ENCODE data around the gene OXSR1.
"Not testable (repeated sequence)": the region's sequence is repeated elsewhere in the genome, so short reads cannot be mapped to it uniquely, and the experiment has no call there.

The OXSR1 gene

GRCh38 chr3:38202931-38203330, 37.6 kb downstream of the OXSR1 start:
- not testable (repeated sequence) for H3K4me1 ChIP-seq (ENCODE audit: control insufficient read depth in 1 of 2, insufficient read depth in 2 of 2, low read length in 2 of 2); H3K9me3 ChIP-seq (ENCODE audit: control insufficient read depth in 1 of 2, low read length in 2 of 2); H3K27ac ChIP-seq (ENCODE audit: low read depth, low read length); H3K4me3 ChIP-seq (ENCODE audit: low read depth in 1 of 2, low read length in 2 of 2); H3K27me3 ChIP-seq (ENCODE audit: control insufficient read depth in 1 of 2, insufficient read depth in 2 of 2, low read length in 2 of 2); H3K9ac ChIP-seq (ENCODE audit: low read depth in 1 of 2, low read length in 2 of 2)
- peaks cover 17 to 34% of the 10 kb centered on the region in 2 donors for H3K36me3 ChIP-seq (ENCODE audit: control insufficient read depth in 1 of 2, insufficient read depth in 2 of 2, low read length in 2 of 2)

DNA sequence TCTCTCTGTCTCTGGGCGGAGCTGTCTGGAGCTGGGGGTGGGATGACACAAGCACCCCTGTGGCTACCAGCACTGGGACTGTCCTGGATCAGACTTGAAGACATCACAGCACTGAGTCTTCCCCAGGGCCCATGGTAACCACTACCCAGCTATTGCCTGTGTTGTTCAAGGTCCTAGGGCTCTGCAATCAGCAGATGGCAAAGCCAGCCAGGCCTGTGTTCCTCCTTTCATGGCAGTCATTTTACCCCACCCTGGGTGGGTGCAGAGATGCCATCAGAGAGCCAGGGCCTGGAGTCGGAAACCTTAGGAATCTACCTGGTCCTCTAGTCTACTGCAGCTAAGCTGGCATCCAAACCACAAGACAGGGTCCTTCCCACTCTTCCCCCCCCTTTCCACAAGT, 38.4 kb downstream of the OXSR1 start:
- H3K9ac ChIP-seq (ENCODE audit: low read depth in 1 of 2, low read length in 2 of 2): no peak overlapping the region
- no peak overlapping the region for H3K27ac ChIP-seq (ENCODE audit: low read depth, low read length)
- H3K9me3 ChIP-seq (ENCODE audit: control insufficient read depth in 1 of 2, low read length in 2 of 2): no peaks in the 10 kb centered on the region
- no peaks in the 10 kb centered on the region for H3K4me1 ChIP-seq (ENCODE audit: control insufficient read depth in 1 of 2, insufficient read depth in 2 of 2, low read length in 2 of 2)
- no peaks in the 10 kb centered on the region for H3K27me3 ChIP-seq (ENCODE audit: control insufficient read depth in 1 of 2, insufficient read depth in 2 of 2, low read length in 2 of 2)
- H3K36me3 ChIP-seq (ENCODE audit: control insufficient read depth in 1 of 2, insufficient read depth in 2 of 2, low read length in 2 of 2): peaks cover 15 to 29% of the 10 kb centered on the region in 2 donors
- H3K4me3 ChIP-seq (ENCODE audit: low read depth in 1 of 2, low read length in 2 of 2): no peak overlapping the region

GRCh38 chr3:38204599-38205471, 39.5 kb downstream of the OXSR1 start:
- H3K27ac ChIP-seq (ENCODE audit: low read depth, low read length): no peak overlapping the region
- H3K9ac ChIP-seq (ENCODE audit: low read depth in 1 of 2, low read length in 2 of 2): no peak overlapping the region
- H3K4me1 ChIP-seq (ENCODE audit: control insufficient read depth in 1 of 2, insufficient read depth in 2 of 2, low read length in 2 of 2): no peaks in the 10 kb centered on the region
- H3K9me3 ChIP-seq (ENCODE audit: control insufficient read depth in 1 of 2, low read length in 2 of 2): no peaks in the 10 kb centered on the region
- H3K36me3 ChIP-seq (ENCODE audit: control insufficient read depth in 1 of 2, insufficient read depth in 2 of 2, low read length in 2 of 2): peaks cover 10 to 18% of the 10 kb centered on the region in 2 donors
- H3K4me3 ChIP-seq (ENCODE audit: low read depth in 1 of 2, low read length in 2 of 2): no peak overlapping the region
- no peaks in the 10 kb centered on the region for H3K27me3 ChIP-seq (ENCODE audit: control insufficient read depth in 1 of 2, insufficient read depth in 2 of 2, low read length in 2 of 2)

GRCh38 chr3:38205472-38205805, 40.1 kb downstream of the OXSR1 start:
- Histone ChIP-seq H3K9ac (ENCODE audit: low read depth in 1 of 2, low read length in 2 of 2) (no peak overlapping the region), H3K27ac (ENCODE audit: low read depth, low read length) (no peak overlapping the region), H3K36me3 (ENCODE audit: control insufficient read depth in 1 of 2, insufficient read depth in 2 of 2, low read length in 2 of 2) (peaks cover 4 to 15% of the 10 kb centered on the region in 2 donors), H3K9me3 (ENCODE audit: control insufficient read depth in 1 of 2, low read length in 2 of 2) (no peaks in the 10 kb centered on the region), H3K4me1 (ENCODE audit: control insufficient read depth in 1 of 2, insufficient read depth in 2 of 2, low read length in 2 of 2) (no peaks in the 10 kb centered on the region), H3K27me3 (ENCODE audit: control insufficient read depth in 1 of 2, insufficient read depth in 2 of 2, low read length in 2 of 2) (no peaks in the 10 kb centered on the region), H3K4me3 (ENCODE audit: low read depth in 1 of 2, low read length in 2 of 2) (no peak overlapping the region)

DNA sequence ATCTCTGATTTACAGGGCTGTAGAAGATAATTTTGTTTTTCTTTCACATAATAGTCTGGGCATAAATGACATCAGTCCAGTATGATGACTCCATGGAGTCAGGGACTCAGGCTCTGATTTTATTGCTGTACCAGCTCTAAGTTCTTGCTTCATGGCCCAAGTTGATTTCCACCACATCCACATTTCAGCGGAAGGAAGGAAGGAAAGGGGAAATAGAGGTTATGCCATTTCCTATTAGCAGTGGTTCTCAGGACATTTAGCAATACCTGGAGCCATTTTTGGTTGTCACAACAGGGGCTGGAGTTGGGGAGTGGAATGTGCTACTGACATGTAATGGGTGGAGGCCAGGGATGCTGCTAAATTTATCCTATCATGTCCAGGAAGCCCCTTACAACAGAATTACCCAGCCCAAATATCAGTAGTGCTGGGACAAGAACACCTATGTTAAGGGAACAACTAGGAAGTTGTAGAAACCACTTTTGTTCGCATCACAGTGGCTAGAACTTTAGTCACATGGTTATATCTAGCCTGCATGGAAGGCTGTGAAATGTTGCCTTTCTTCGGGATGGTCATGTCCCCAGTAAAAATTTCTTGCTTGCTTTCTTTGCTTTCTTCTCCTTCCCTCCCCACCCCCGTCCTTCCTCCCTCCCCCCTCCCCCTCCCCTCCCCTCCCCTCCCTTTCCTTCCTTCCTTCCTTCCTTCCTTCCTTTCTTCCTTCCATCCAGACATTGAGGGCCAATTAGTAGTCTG, 42.1 kb downstream of the OXSR1 start:
- Histone ChIP-seq H3K9ac (ENCODE audit: low read depth in 1 of 2, low read length in 2 of 2) (no peak overlapping the region), H3K9me3 (ENCODE audit: control insufficient read depth in 1 of 2, low read length in 2 of 2) (no peaks in the 10 kb centered on the region), H3K4me1 (ENCODE audit: control insufficient read depth in 1 of 2, insufficient read depth in 2 of 2, low read length in 2 of 2) (no peaks in the 10 kb centered on the region), H3K4me3 (ENCODE audit: low read depth in 1 of 2, low read length in 2 of 2) (no peak overlapping the region), H3K27ac (ENCODE audit: low read depth, low read length) (no peak overlapping the region), H3K27me3 (ENCODE audit: control insufficient read depth in 1 of 2, insufficient read depth in 2 of 2, low read length in 2 of 2) (no peaks in the 10 kb centered on the region), H3K36me3 (ENCODE audit: control insufficient read depth in 1 of 2, insufficient read depth in 2 of 2, low read length in 2 of 2) (peaks cover 4 to 15% of the 10 kb centered on the region in 2 donors)

DNA sequence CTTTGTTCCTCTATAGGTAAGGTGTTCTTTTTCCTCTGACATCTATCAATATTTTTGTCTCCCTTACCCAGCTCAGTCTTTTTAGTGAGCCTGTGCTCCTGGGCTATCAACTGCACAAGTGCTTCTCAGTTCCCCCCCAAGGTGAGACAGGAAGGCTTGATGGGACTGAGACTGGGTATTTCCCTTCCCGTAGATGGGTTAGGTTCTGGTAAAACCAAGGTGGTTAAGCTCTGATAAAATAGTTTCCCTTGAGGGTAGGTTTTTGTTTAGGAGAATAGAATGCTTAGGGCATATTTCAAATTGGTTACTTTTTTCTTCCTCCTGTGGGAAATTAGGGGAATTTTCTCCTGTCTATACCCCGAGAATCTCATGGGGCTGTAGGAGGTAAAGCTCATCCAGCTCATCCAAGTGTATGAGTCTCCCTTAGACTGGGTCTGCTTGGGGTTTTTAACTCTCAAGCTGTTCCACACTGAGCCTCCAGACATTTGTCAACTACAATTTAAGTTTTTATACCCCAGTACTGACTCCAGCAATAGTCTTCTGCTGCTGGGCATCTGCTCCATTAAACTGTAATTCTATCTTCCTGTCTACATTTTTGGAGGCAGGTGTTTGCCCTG, 44.9 kb downstream of the OXSR1 start:
- H3K27ac ChIP-seq (ENCODE audit: low read depth, low read length): no peak overlapping the region
- H3K4me3 ChIP-seq (ENCODE audit: low read depth in 1 of 2, low read length in 2 of 2): no peak overlapping the region
- peaks cover 0 to 10% of the 10 kb centered on the region in 2 donors for H3K4me1 ChIP-seq (ENCODE audit: control insufficient read depth in 1 of 2, insufficient read depth in 2 of 2, low read length in 2 of 2)
- no peaks in the 10 kb centered on the region for H3K27me3 ChIP-seq (ENCODE audit: control insufficient read depth in 1 of 2, insufficient read depth in 2 of 2, low read length in 2 of 2)
- H3K9ac ChIP-seq (ENCODE audit: low read depth in 1 of 2, low read length in 2 of 2): no peak overlapping the region
- peaks cover 0 to 4% of the 10 kb centered on the region in 2 donors for H3K36me3 ChIP-seq (ENCODE audit: control insufficient read depth in 1 of 2, insufficient read depth in 2 of 2, low read length in 2 of 2)
- H3K9me3 ChIP-seq (ENCODE audit: control insufficient read depth in 1 of 2, low read length in 2 of 2): no peaks in the 10 kb centered on the region

DNA sequence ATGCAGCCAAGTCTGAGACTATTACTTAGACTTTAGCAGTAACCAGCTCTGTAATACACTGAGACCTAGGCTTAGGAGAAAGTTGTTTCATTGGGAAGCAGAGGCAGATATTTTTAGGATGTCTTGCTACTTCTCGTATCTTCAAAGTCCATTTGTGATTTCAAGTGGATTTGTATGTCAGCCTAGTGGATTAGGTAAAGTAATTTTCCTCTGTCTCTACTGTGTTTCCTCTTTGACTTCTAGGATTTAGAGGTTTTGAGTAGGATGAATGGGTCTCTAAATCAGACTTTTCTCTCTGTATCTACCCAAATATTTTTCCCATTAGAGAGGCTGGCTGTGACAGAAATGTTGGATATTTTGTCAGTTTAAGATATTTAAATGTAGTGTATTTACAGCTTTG, 46.8 kb downstream of the OXSR1 start:
- H3K9ac ChIP-seq (ENCODE audit: low read depth in 1 of 2, low read length in 2 of 2): no peak overlapping the region
- no peaks in the 10 kb centered on the region for H3K27me3 ChIP-seq (ENCODE audit: control insufficient read depth in 1 of 2, insufficient read depth in 2 of 2, low read length in 2 of 2)
- no peaks in the 10 kb centered on the region for H3K9me3 ChIP-seq (ENCODE audit: control insufficient read depth in 1 of 2, low read length in 2 of 2)
- no peaks in the 10 kb centered on the region for H3K36me3 ChIP-seq (ENCODE audit: control insufficient read depth in 1 of 2, insufficient read depth in 2 of 2, low read length in 2 of 2)
- H3K27ac ChIP-seq (ENCODE audit: low read depth, low read length): no peak overlapping the region
- no peak overlapping the region for H3K4me3 ChIP-seq (ENCODE audit: low read depth in 1 of 2, low read length in 2 of 2)
- peaks cover 0 to 10% of the 10 kb centered on the region in 2 donors for H3K4me1 ChIP-seq (ENCODE audit: control insufficient read depth in 1 of 2, insufficient read depth in 2 of 2, low read length in 2 of 2)

DNA sequence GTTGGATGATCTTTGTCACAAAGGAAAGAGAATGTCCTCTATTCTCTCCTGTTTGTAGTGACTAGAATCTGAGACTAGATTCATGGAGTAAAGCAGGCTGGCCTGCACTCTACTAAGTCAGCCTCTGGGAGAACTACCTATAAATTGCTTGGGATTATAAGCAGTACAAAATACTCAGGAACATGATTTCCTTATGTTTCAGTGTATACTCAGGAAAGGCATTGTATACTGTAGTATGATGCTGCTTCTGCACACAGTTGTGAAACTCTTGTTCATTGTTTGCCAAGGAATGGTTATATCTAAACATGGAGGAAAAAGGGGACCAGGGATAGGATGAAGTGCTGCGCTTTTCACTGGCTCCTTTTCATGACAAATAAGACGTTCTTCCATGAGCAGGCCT, 49.2 kb downstream of the OXSR1 start:
- no peak overlapping the region for H3K4me3 ChIP-seq (ENCODE audit: low read depth in 1 of 2, low read length in 2 of 2)

DNA sequence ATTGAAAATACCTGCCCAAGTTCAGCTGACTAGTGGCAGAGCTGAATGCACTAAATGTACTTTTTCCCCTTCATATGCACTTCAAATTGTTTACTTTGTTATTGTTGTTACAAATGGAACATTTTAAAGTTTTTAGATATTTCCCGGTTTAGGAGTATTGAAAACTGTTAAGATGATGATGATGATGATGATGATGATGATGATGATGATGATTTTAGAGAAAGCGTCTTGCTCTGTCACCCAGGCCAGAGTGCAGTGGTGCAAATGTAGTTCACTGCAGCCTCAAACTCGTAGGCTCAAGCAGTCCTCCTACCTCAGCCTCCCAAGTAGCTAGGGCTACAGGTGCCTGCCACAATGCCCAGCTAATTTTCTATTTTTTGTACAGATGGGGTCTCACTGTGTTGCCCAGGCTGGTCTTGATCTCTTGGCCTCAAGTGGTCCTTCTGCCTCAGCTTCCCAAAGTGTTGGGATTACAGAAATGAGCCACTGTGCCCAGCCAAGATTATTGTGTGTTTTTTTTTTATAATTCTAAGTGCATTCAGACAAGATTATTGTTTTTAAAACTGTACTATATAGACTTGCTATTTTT, 54.4 kb downstream of the OXSR1 start:
- no peak overlapping the region for H3K9ac ChIP-seq (ENCODE audit: low read depth in 1 of 2, low read length in 2 of 2)
- no peak overlapping the region for H3K4me3 ChIP-seq (ENCODE audit: low read depth in 1 of 2, low read length in 2 of 2)
- H3K27me3 ChIP-seq (ENCODE audit: control insufficient read depth in 1 of 2, insufficient read depth in 2 of 2, low read length in 2 of 2): no peaks in the 10 kb centered on the region
- peaks cover 0 to 22% of the 10 kb centered on the region in 2 donors for H3K36me3 ChIP-seq (ENCODE audit: control insufficient read depth in 1 of 2, insufficient read depth in 2 of 2, low read length in 2 of 2)
- H3K9me3 ChIP-seq (ENCODE audit: control insufficient read depth in 1 of 2, low read length in 2 of 2): no peaks in the 10 kb centered on the region
- H3K4me1 ChIP-seq (ENCODE audit: control insufficient read depth in 1 of 2, insufficient read depth in 2 of 2, low read length in 2 of 2): no peaks in the 10 kb centered on the region
- H3K27ac ChIP-seq (ENCODE audit: low read depth, low read length): no peak overlapping the region

More for the DNA sequence above, 49.2 kb downstream of the OXSR1 start:
- Histone ChIP-seq H3K36me3 (ENCODE audit: control insufficient read depth in 1 of 2, insufficient read depth in 2 of 2, low read length in 2 of 2) (peaks cover 0 to 7% of the 10 kb centered on the region in 2 donors), H3K9ac (ENCODE audit: low read depth in 1 of 2, low read length in 2 of 2) (no peak overlapping the region), H3K9me3 (ENCODE audit: control insufficient read depth in 1 of 2, low read length in 2 of 2) (no peaks in the 10 kb centered on the region), H3K27ac (ENCODE audit: low read depth, low read length) (no peak overlapping the region), H3K27me3 (ENCODE audit: control insufficient read depth in 1 of 2, insufficient read depth in 2 of 2, low read length in 2 of 2) (no peaks in the 10 kb centered on the region), H3K4me1 (ENCODE audit: control insufficient read depth in 1 of 2, insufficient read depth in 2 of 2, low read length in 2 of 2) (peaks cover 0 to 10% of the 10 kb centered on the region in 2 donors)

GRCh38 chr3:38221005-38221404, 55.7 kb downstream of the OXSR1 start:
- Histone ChIP-seq H3K9me3 (ENCODE audit: control insufficient read depth in 1 of 2, low read length in 2 of 2) (no peaks in the 10 kb centered on the region), H3K27me3 (ENCODE audit: control insufficient read depth in 1 of 2, insufficient read depth in 2 of 2, low read length in 2 of 2) (no peaks in the 10 kb centered on the region), H3K4me3 (ENCODE audit: low read depth in 1 of 2, low read length in 2 of 2) (no peak overlapping the region), H3K9ac (ENCODE audit: low read depth in 1 of 2, low read length in 2 of 2) (no peak overlapping the region), H3K27ac (ENCODE audit: low read depth, low read length) (no peak overlapping the region), H3K36me3 (ENCODE audit: control insufficient read depth in 1 of 2, insufficient read depth in 2 of 2, low read length in 2 of 2) (peaks cover 0 to 29% of the 10 kb centered on the region in 2 donors), H3K4me1 (ENCODE audit: control insufficient read depth in 1 of 2, insufficient read depth in 2 of 2, low read length in 2 of 2) (no peaks in the 10 kb centered on the region)
